HG02623 (cell line): ENCODE results near the gene PPIB.
"Not testable (repeated sequence)": the region's sequence is repeated elsewhere in the genome, so short reads cannot be mapped to it uniquely, and the experiment has no call there.

Experiments
- ATAC-seq: cut with Tn5 transposase; IDR thresholded peaks from one replicate; pipeline ENCODE4 v1.9.1; 2021; ENCODE audit warnings: moderate library complexity; ENCODE audit not compliant: unreplicated experiment

Gene PPIB

GRCh38 chr15:64110950-64111678 is 51.7 kb downstream of the PPIB start:
- ATAC-seq, result no peak

GRCh38 chr15:64110108-64110701 is 52.6 kb downstream of the PPIB start:
- not testable (repeated sequence) for ATAC-seq

GRCh38 chr15:64107337-64107736 is 55.5 kb downstream of the PPIB start:
- no peak for ATAC-seq
